D721Med (cell line): ENCODE data around the gene ATP1A4.

Experiments used
- DNase-seq: peaks from one replicate; pipeline ENCODE4 v3.0.0; 2011; ENCODE audit warnings: low spot score; ENCODE audit not compliant: insufficient read length
- FAIRE-seq: peaks from 2 replicates; lab custom pipeline; 2011; peaks lifted over from hg19 to GRCh38; lab: Jason Lieb, UNC
- TF ChIP-seq, protein P1 (sequence below): IDR thresholded peaks from 2 replicates; pipeline ENCODE4 v1.5.1; 2012; ENCODE audit warnings: mild to moderate bottlenecking, control low read depth; ENCODE audit not compliant: insufficient read depth; ENCODE audit errors: missing control alignments

The ATP1A4 gene

GRCh38 chr1:160133990-160134770 lies 17.2 kb upstream of the ATP1A4 start:
- TF ChIP-seq, protein P1, sequence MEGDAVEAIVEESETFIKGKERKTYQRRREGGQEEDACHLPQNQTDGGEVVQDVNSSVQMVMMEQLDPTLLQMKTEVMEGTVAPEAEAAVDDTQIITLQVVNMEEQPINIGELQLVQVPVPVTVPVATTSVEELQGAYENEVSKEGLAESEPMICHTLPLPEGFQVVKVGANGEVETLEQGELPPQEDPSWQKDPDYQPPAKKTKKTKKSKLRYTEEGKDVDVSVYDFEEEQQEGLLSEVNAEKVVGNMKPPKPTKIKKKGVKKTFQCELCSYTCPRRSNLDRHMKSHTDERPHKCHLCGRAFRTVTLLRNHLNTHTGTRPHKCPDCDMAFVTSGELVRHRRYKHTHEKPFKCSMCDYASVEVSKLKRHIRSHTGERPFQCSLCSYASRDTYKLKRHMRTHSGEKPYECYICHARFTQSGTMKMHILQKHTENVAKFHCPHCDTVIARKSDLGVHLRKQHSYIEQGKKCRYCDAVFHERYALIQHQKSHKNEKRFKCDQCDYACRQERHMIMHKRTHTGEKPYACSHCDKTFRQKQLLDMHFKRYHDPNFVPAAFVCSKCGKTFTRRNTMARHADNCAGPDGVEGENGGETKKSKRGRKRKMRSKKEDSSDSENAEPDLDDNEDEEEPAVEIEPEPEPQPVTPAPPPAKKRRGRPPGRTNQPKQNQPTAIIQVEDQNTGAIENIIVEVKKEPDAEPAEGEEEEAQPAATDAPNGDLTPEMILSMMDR = no peak
- no peak for DNase-seq
- FAIRE-seq = no peak

DNA sequence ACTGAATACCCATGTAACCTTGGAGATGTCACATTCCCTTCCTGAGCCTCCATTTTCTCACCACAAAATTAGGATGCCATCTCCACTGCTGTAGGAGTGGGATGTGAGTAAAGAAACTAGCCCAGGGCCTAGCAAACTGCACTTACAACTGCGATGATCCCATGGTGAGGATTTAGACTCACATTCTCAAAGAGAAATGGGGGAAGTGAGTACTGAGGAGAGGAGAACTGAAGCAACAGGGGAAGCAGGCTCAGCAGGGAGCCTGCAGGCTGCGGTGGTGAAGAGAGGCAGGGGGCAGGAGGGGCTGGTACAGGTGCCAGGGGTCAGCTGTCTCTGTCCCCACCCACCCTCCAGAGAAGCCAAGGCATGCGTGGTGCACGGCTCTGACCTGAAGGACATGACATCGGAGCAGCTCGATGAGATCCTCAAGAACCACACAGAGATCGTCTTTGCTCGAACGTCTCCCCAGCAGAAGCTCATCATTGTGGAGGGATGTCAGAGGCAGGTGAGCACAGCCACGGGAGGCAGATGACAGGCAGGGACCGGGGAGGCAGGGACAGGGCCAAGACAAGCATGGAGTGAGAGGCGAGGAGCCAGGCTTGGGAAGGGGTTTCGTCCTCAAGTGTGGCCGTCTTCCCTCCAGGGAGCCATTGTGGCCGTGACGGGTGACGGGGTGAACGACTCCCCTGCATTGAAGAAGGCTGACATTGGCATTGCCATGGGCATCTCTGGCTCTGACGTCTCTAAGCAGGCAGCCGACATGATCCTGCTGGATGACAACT lies 16.4 kb upstream of the ATP1A4 start:
- TF ChIP-seq, protein P1 = no peak
- DNase-seq = no peak
- no peak for FAIRE-seq

- FAIRE-seq = no peak
- DNase-seq = no peak
- TF ChIP-seq, protein P1 = no peak
Measured at GRCh38 chr1:160136121-160136925, 15.1 kb upstream of the ATP1A4 start.

- no peak for FAIRE-seq
Measured at GRCh38 chr1:160136926-160137200, 14.5 kb upstream of the ATP1A4 start.

GRCh38 chr1:160137216-160137862 lies 14.1 kb upstream of the ATP1A4 start:
- FAIRE-seq (no peak), DNase-seq (no peak)
- TF ChIP-seq, protein P1 = no peak

More at GRCh38 chr1:160136926-160137200, 14.5 kb upstream of the ATP1A4 start:
- TF ChIP-seq, protein P1 = no peak
- no peak for DNase-seq

- FAIRE-seq = no peak
Measured at GRCh38 chr1:160139840-160140239, 11.6 kb upstream of the ATP1A4 start.

More at GRCh38 chr1:160139840-160140239, 11.6 kb upstream of the ATP1A4 start:
- TF ChIP-seq, protein P1 = no peak
- DNase-seq = no peak
